Medulla oblongata (tissue), 1 donor: ENCODE data around the gene FRK.
"Not testable (repeated sequence)": the region's sequence is repeated elsewhere in the genome, so short reads cannot be mapped to it uniquely, and the experiment has no call there.

Experiments used
- DNase-seq: peaks from one replicate; pipeline ENCODE4 v3.0.0-alpha.2; 2015; ENCODE audit errors: extremely low spot score

Gene FRK

GRCh38 chr6:116060572-116061283, at the start of gene FRK:
Gene FRK (minus strand): TSS chr6:116060891. CDS start chr6:116060311, 580 bp downstream.
- DNase-seq: peak; percentile 31

GRCh38 chr6:116108836-116109235, 48.1 kb upstream of the FRK start:
- DNase-seq: no peak

GRCh38 chr6:116106146-116106545, 45.5 kb upstream of the FRK start:
- DNase-seq: no peak

GRCh38 chr6:116105247-116105646, 44.6 kb upstream of the FRK start:
- no peak for DNase-seq

GRCh38 chr6:116104636-116105035, 43.9 kb upstream of the FRK start:
- no peak for DNase-seq

- DNase-seq: peak; percentile 19
Observed at GRCh38 chr6:116102873-116103272, 42.2 kb upstream of the FRK start.

GRCh38 chr6:116101790-116102189, 41.1 kb upstream of the FRK start:
- peak; percentile 37 for DNase-seq

GRCh38 chr6:116101302-116101718, 40.6 kb upstream of the FRK start:
- DNase-seq: no peak

GRCh38 chr6:116100419-116101301, 40.0 kb upstream of the FRK start, which contains the start of gene NT5DC1:
Gene NT5DC1 (plus strand): TSS chr6:116100853. CDS start chr6:116100931, 78 bp downstream.
- peak; percentile 89 for DNase-seq

GRCh38 chr6:116099036-116099435, 38.3 kb upstream of the FRK start:
- DNase-seq: peak; percentile 45

- DNase-seq: peak; percentile 11
Observed at GRCh38 chr6:116096979-116097816, 36.5 kb upstream of the FRK start.

- not testable (repeated sequence) for DNase-seq
Observed at GRCh38 chr6:116096048-116096759, 35.5 kb upstream of the FRK start.

- no peak for DNase-seq
Observed at GRCh38 chr6:116094041-116094440, 33.4 kb upstream of the FRK start.

- no peak for DNase-seq
Observed at GRCh38 chr6:116090251-116090650, 29.6 kb upstream of the FRK start.

GRCh38 chr6:116088946-116089345, 28.3 kb upstream of the FRK start:
- DNase-seq: no peak

- no peak for DNase-seq
Observed at GRCh38 chr6:116087437-116088027, 26.8 kb upstream of the FRK start.

GRCh38 chr6:116084284-116084683, 23.6 kb upstream of the FRK start:
- no peak for DNase-seq

GRCh38 chr6:116083052-116083451, 22.4 kb upstream of the FRK start:
- no peak for DNase-seq

GRCh38 chr6:116078945-116079344, 18.3 kb upstream of the FRK start:
- no peak for DNase-seq

- no peak for DNase-seq
Observed at GRCh38 chr6:116078522-116078921, 17.8 kb upstream of the FRK start.
